NCI-H187 treated with DMSO at 0.1 percent for 48 hours (cell line): Measurements from ENCODE around the gene ALDH1A1.

Source experiments
- DNase-seq: peaks from one replicate; lab custom pipeline; 2025; lab: John Stamatoyannopoulos, UW

ALDH1A1 gene

DNA sequence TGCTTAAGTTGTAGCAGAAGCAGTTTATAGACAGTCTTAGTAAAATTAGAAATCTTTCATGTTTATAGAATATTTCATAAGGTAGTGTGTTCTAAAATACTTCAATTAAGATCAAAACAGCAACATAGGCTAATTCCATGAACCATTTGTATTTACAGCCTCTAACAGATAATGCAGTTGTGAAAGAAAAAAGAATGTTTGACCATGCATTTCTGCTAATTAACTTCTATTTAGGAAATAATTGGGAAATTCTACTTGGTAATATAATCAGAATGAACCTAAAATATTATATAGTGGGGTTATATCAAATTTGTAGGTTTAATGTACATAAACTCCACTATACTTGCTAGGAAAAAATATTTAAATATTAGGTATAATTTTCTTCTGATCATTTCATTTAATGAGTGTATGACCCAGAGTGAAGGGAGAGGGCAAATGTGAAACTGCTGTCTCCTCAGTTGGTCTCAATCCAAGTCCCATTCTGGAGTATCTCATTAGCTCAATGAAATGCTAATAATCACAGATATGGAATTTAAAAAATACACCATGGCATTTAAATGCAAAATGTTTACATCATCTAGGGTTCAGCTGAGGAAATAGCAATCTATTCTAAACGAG is 34.9 kb downstream of the ALDH1A1 start:
- no peak for DNase-seq

DNA sequence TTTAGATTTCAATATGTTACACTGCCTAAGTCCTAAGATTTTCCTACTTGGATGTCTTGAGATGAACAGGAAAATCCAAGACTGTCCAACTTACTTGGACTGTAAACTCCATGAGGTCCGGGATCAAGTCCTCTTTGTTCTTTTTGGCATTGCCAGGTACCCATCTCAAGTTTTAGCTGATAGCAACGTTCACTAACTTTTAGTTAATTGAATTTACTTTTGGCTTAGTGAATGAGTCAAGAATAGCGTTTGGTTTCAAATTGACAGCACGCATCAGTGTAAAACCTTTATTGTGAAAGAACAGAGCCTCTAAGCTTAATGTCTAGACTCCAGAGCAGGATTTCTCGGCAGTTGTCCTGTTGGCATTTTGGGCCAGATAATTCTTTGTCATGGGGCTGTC is 37.2 kb downstream of the ALDH1A1 start:
- no peak for DNase-seq

DNA sequence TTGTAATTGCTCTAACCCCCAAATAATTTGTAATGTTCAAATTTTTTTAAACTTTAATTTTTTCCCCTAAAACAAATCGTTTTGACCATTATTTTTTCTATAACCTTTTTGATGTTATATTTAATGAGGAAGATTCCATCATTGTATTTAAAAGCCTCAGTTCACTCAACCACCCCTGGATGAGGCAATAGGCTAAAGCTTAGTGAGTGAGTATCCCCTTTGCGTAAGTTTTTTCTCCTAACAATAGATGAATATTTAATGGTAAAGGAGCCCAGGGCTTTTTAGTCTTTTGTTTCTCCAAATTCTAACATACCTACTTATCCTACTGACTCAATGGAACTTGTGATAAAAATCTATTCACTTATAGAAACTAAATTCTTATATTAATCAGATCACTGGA is 38.1 kb downstream of the ALDH1A1 start:
- no peak for DNase-seq

DNA sequence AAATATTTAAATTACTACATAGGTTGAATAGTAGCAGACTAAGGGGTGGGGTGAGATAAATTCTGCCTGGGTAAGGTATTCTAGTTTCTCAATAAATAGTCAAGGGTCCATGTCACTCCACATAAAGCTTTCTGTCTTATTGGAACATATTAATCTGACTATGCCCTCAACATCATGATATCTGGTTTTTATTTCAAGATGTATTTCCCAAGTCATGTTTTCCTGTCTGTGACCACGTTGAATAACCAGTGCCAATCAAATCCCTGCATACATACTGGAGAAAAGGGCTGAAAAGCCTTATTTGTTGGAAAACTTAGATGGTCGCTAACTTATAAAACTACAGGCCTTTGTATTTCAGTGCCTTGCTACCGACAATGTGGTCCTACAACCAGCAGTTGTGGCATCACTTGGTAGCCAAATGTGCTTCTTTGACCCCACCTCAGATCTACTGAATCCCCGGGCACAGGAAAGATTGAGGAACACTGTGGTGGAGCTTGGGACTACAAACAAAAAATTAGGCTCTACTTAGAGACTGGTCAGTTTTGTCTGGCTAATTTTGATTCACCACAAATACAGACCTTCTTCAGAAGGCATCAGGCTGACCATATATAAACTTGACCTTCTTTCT is 39.4 kb downstream of the ALDH1A1 start:
- no peak for DNase-seq

GRCh38 chr9:72912476-72913381 is 40.1 kb downstream of the ALDH1A1 start:
- DNase-seq = no peak

DNA sequence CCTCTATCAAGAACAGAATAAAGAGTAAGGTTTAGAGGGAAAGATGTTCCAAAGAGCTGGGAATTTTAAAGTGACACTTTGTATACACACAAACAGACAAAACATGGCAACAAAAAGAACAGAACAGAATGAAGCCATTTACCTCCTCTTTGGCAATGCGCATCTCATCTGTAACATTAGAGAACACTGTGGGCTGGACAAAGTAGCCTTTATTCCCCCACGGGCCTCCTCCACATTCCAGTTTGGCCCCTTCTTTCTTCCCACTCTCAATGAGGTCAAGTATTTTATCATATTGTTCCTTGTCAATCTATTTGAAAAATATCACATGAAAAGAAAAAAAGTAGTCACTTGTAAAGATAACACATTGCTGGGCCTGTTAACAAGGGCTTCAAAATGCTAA is 41.0 kb downstream of the ALDH1A1 start:
- no peak for DNase-seq

- DNase-seq = no peak
These were observed 41.5 kb downstream of the ALDH1A1 start for GRCh38 chr9:72911247-72911775.

DNA sequence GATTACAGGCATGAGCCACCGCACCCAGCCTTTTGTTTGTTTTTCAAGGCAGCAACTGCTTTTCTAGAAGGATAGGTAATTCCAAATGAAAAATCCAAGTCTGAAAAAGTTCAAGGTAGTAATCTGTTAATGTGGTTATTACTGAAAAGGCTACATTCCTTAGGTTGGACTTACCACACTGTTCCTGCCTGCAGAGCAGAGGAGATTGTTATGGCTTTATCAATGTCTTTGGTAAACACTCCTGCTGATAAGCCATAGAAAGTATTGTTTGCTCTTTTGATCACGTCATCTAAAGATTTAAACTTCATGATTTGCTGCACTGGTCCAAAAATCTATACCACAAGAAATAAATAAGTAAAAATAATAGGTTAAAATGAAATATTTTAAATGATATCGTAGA is 43.4 kb downstream of the ALDH1A1 start:
- DNase-seq = no peak

GRCh38 chr9:72907421-72907820 is 45.4 kb downstream of the ALDH1A1 start:
- no peak for DNase-seq

GRCh38 chr9:72906810-72907209 is 46.0 kb downstream of the ALDH1A1 start:
- no peak for DNase-seq

GRCh38 chr9:72905514-72906480 is 47.1 kb downstream of the ALDH1A1 start:
- DNase-seq = no peak

- DNase-seq = no peak
These were observed 48.4 kb downstream of the ALDH1A1 start for GRCh38 chr9:72904267-72905093.

GRCh38 chr9:72903103-72903502 is 49.8 kb downstream of the ALDH1A1 start:
- no peak for DNase-seq

DNA sequence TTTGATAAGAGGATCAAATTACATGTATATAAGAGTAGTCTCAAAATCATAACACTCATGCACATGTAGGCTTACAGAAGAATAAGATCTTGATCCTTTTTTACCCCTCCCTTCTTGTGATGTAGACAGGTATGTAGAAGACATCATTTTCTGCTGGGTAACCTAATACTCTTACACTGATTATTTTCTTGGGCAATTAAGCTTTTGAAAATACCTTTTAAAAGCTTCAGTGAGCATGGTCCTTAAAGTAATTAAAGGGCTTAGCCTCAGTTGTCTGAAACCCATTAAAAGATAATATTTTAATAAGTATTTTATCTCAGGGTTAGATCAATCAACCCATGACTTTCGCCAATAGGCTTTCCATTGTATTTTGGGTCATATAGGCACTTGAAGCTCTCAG is 50.6 kb downstream of the ALDH1A1 start:
- no peak for DNase-seq

- DNase-seq = no peak
These were observed 52.9 kb downstream of the ALDH1A1 start for GRCh38 chr9:72899734-72900477.

- DNase-seq = no peak
These were observed 53.8 kb downstream of the ALDH1A1 start for GRCh38 chr9:72898784-72899733.

GRCh38 chr9:72898360-72898759 is 54.5 kb downstream of the ALDH1A1 start:
- no peak for DNase-seq

DNA sequence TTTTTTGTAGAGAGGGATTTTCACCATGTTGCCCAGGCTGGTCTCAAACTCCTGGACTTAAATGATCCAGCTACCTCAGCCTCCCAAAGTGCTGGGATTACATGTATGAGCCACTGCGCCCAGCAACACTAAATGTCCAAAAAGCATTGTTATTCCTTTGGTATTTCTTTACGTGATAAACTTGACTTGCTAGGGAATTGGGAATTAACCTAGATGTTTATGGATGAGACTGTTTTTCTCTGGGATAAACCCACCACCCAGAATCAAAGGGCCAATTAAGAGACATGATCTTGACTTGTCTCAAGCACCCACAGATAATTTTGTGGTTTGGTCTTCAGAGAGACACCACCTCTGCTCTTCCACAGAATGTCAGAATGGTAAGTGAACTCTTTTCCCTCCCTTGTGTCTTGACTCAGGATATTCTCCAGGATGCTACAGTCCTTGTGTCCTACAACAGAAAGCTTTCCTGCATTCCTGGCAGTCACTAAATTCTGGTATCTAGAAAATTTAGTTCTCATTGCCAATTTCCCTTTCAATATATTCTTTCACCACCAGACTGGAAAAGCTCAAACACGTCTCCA is 55.7 kb downstream of the ALDH1A1 start:
- no peak for DNase-seq
